SK-N-SH treated with all-trans-retinoic acid at 6 μM for 48 hours (cell line): ENCODE measurements around the gene LDB1.

Source experiments
- ATAC-seq: fragments of 200-7000 bp; cut with Tn5 transposase; 3 replicates; pipeline ENCODE4 v1.9.1; 2020; ENCODE audit warnings: mild to moderate bottlenecking, moderate library complexity
- ARNTL ChIP-seq: fragments of 450-650 bp; formaldehyde crosslinking; IDR thresholded peaks from 2 replicates; pipeline ENCODE4 v1.5.0; 2020; ENCODE audit warnings: low read depth, mild to moderate bottlenecking, moderate library complexity, borderline replicate concordance
- BACH2 ChIP-seq: fragments of 250-450 bp; sonication (Bioruptor Pico); IDR thresholded peaks from 2 replicates; pipeline ENCODE4 v1.9.0; 2021; ENCODE audit warnings: mild to moderate bottlenecking, borderline replicate concordance
- CREB5 ChIP-seq: fragments of 250-450 bp; sonication (Bioruptor Pico); IDR thresholded peaks from 2 replicates; pipeline ENCODE4 v1.5.1; 2020; ENCODE audit warnings: low read depth, mild to moderate bottlenecking, moderate library complexity
- CSDC2 ChIP-seq: fragments of 250-450 bp; sonication (Bioruptor Pico); IDR thresholded peaks from 2 replicates; pipeline ENCODE4 v1.5.0; 2020; ENCODE audit warnings: mild to moderate bottlenecking, moderate library complexity
- GLIS3 ChIP-seq: fragments of 250-450 bp; sonication (Bioruptor Pico); IDR thresholded peaks from 2 replicates; pipeline ENCODE4 v1.5.0; 2020; ENCODE audit warnings: mild to moderate bottlenecking, moderate library complexity
- ISL1 ChIP-seq: fragments of 250-450 bp; sonication (Bioruptor Pico); IDR thresholded peaks from 2 replicates; pipeline ENCODE4 v2.1.2; 2022; ENCODE audit warnings: mild to moderate bottlenecking, moderate library complexity
- PATZ1 ChIP-seq: fragments of 250-450 bp; sonication (Bioruptor Pico); IDR thresholded peaks from 2 replicates; pipeline ENCODE4 v1.8.0; 2020; ENCODE audit warnings: mild to moderate bottlenecking, moderate library complexity, borderline replicate concordance
- RARB ChIP-seq: fragments of 250-450 bp; sonication (Bioruptor Pico); IDR thresholded peaks from 2 replicates; pipeline ENCODE4 v1.8.0; 2021; ENCODE audit warnings: mild to moderate bottlenecking, moderate library complexity
- SNAI2 ChIP-seq: fragments of 250-450 bp; sonication (Bioruptor Pico); IDR thresholded peaks from 2 replicates; pipeline ENCODE4 v1.5.0; 2020; ENCODE audit warnings: mild to moderate bottlenecking, moderate library complexity
- TOX ChIP-seq: fragments of 250-450 bp; sonication (Bioruptor Pico); IDR thresholded peaks from 2 replicates; pipeline ENCODE4 v1.8.0; 2021; ENCODE audit warnings: mild to moderate bottlenecking, moderate library complexity, borderline replicate concordance
- ZC3H10 ChIP-seq: fragments of 250-450 bp; sonication (Bioruptor Pico); IDR thresholded peaks from 2 replicates; pipeline ENCODE4 v1.5.1; 2021; ENCODE audit warnings: mild to moderate bottlenecking, moderate library complexity
- ZFP3 ChIP-seq: fragments of 250-450 bp; sonication (Bioruptor Pico); IDR thresholded peaks from 2 replicates; pipeline ENCODE4 v1.5.0; 2020; ENCODE audit warnings: mild to moderate bottlenecking, moderate library complexity
- ZFP30 ChIP-seq: fragments of 450-650 bp; formaldehyde crosslinking; IDR thresholded peaks from 2 replicates; pipeline ENCODE4 v1.5.0; 2022; ENCODE audit warnings: mild to moderate bottlenecking, moderate library complexity
- ZNF565 ChIP-seq: fragments of 450-650 bp; formaldehyde crosslinking; conservative IDR thresholded peaks from 2 replicates; pipeline ENCODE4 v1.5.0; 2020; ENCODE audit warnings: low read depth, mild to moderate bottlenecking, moderate library complexity
- ZNF8 ChIP-seq: fragments of 450-650 bp; formaldehyde crosslinking; IDR thresholded peaks from 2 replicates; pipeline ENCODE4 v1.5.0; 2020; ENCODE audit warnings: mild to moderate bottlenecking, moderate library complexity
- TF ChIP-seq, protein P1 (sequence below): fragments of 250-450 bp; sonication (Bioruptor Pico); IDR thresholded peaks from 2 replicates; pipeline ENCODE4 v1.8.0; 2021; ENCODE audit warnings: low read depth, mild to moderate bottlenecking, moderate library complexity, borderline replicate concordance
- TF ChIP-seq, protein P2 (sequence below): fragments of 250-450 bp; sonication (Bioruptor Pico); IDR thresholded peaks from 2 replicates; pipeline ENCODE4 v1.5.0; 2020; ENCODE audit warnings: mild to moderate bottlenecking, moderate library complexity

Gene LDB1

GRCh38 chr10:102146971-102147428 lies 26.8 kb upstream of the LDB1 start (continued):
- TF ChIP-seq PATZ1 (CRISPR knock-in tag) = no peak
- no peak for TF ChIP-seq GLIS3 (CRISPR knock-in tag)
- TF ChIP-seq, all 23 proteins: peak for 0

DNA sequence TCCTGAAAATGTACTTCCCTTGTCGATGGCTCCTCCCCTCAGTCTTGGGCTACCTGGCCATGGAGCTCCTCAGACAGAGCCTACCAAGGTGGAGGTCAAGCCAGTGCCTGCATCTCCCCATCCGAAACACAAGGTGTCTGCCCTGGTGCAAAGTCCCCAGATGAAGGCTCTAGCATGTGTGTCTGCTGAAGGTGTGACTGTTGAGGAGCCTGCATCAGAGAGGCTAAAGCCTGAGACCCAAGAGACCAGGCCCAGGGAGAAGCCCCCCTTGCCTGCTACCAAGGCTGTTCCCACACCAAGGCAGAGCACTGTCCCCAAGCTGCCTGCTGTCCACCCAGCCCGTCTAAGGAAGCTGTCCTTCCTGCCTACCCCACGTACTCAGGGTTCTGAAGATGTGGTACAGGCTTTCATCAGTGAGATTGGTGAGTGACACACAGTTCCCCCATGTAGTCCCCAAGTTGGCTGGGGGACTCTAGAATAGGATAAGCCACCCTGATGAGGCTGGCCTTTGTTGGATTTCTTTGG lies 21.5 kb upstream of the LDB1 start:
- no peak for TF ChIP-seq CSDC2 (CRISPR knock-in tag)
- TF ChIP-seq BACH2 (CRISPR knock-in tag) = no peak
- no peak for TF ChIP-seq TOX
- no peak for TF ChIP-seq ZFP3
- TF ChIP-seq ZC3H10 (CRISPR knock-in tag) = no peak
- TF ChIP-seq ISL1 (CRISPR knock-in tag) = no peak
- no peak for TF ChIP-seq ZNF565 (CRISPR knock-in tag)
- TF ChIP-seq PATZ1 (CRISPR knock-in tag) = no peak
- TF ChIP-seq ZNF8 = no peak
- no peak for TF ChIP-seq GLIS3 (CRISPR knock-in tag)
- TF ChIP-seq CREB5 (CRISPR knock-in tag) = no peak
- TF ChIP-seq, protein P1, sequence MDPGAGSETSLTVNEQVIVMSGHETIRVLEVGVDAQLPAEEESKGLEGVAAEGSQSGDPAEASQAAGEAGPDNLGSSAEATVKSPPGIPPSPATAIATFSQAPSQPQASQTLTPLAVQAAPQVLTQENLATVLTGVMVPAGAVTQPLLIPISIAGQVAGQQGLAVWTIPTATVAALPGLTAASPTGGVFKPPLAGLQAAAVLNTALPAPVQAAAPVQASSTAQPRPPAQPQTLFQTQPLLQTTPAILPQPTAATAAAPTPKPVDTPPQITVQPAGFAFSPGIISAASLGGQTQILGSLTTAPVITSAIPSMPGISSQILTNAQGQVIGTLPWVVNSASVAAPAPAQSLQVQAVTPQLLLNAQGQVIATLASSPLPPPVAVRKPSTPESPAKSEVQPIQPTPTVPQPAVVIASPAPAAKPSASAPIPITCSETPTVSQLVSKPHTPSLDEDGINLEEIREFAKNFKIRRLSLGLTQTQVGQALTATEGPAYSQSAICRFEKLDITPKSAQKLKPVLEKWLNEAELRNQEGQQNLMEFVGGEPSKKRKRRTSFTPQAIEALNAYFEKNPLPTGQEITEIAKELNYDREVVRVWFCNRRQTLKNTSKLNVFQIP (CRISPR knock-in tag) = no peak
- TF ChIP-seq RARB (CRISPR knock-in tag) = no peak
- no peak for TF ChIP-seq ZFP30
- TF ChIP-seq SNAI2 (CRISPR knock-in tag) = no peak
- no peak for ATAC-seq

- no peak for ATAC-seq
- TF ChIP-seq CSDC2 (CRISPR knock-in tag) = no peak
- TF ChIP-seq ZFP30 = no peak
- TF ChIP-seq RARB (CRISPR knock-in tag) = no peak
- TF ChIP-seq, protein P2, sequence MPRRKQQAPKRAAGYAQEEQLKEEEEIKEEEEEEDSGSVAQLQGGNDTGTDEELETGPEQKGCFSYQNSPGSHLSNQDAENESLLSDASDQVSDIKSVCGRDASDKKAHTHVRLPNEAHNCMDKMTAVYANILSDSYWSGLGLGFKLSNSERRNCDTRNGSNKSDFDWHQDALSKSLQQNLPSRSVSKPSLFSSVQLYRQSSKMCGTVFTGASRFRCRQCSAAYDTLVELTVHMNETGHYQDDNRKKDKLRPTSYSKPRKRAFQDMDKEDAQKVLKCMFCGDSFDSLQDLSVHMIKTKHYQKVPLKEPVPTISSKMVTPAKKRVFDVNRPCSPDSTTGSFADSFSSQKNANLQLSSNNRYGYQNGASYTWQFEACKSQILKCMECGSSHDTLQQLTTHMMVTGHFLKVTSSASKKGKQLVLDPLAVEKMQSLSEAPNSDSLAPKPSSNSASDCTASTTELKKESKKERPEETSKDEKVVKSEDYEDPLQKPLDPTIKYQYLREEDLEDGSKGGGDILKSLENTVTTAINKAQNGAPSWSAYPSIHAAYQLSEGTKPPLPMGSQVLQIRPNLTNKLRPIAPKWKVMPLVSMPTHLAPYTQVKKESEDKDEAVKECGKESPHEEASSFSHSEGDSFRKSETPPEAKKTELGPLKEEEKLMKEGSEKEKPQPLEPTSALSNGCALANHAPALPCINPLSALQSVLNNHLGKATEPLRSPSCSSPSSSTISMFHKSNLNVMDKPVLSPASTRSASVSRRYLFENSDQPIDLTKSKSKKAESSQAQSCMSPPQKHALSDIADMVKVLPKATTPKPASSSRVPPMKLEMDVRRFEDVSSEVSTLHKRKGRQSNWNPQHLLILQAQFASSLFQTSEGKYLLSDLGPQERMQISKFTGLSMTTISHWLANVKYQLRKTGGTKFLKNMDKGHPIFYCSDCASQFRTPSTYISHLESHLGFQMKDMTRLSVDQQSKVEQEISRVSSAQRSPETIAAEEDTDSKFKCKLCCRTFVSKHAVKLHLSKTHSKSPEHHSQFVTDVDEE (CRISPR knock-in tag) = no peak
- TF ChIP-seq ZFP3 = no peak
- TF ChIP-seq ARNTL = no peak
Observed at GRCh38 chr10:102140913-102141540, 20.9 kb upstream of the LDB1 start.

GRCh38 chr10:102140218-102140617 lies 20.1 kb upstream of the LDB1 start:
- ATAC-seq = no peak
- TF ChIP-seq, protein P1 (CRISPR knock-in tag) = no peak
